Liver (tissue), 3 donors: ENCODE measurements around the gene NUP153.

Experiments
- CTCF ChIP-seq: fragments of 150-350 bp; IDR thresholded peaks from 2 replicates; pipeline ENCODE4 v1.5.1; 2017; ENCODE audit warnings: improper control_type of control experiment, low read depth, low read length; ENCODE audit not compliant: missing input control
- FOXA1 ChIP-seq: IDR thresholded peaks from 2 replicates; pipeline ENCODE4 v1.6.1; 2016; ENCODE audit warnings: antibody characterized with exemption
- GABPA ChIP-seq, 2 donors: IDR thresholded peaks in 1 of 2; conservative IDR thresholded peaks in 1 of 2; 2 replicates each; pipeline ENCODE4 v1.6.1; 2016; ENCODE audit warnings: antibody characterized with exemption in 2 of 2, mild to moderate bottlenecking in 1 of 2, moderate library complexity in 1 of 2
- HNF4G ChIP-seq: IDR thresholded peaks from 2 replicates; pipeline ENCODE4 v1.6.1; 2016; ENCODE audit warnings: antibody characterized with exemption
- MAX ChIP-seq: IDR thresholded peaks from 2 replicates; pipeline ENCODE4 v1.6.1; 2016; ENCODE audit warnings: antibody characterized with exemption
- RAD21 ChIP-seq, 2 donors: IDR thresholded peaks; 2 replicates each; pipeline ENCODE4 v1.6.1; 2016; ENCODE audit warnings: antibody characterized with exemption in 2 of 2, mild to moderate bottlenecking in 2 of 2
- TAF1 ChIP-seq: conservative IDR thresholded peaks from 2 replicates; pipeline ENCODE4 v1.6.1; 2016; ENCODE audit warnings: antibody characterized with exemption, mild to moderate bottlenecking
- YY1 ChIP-seq: IDR thresholded peaks from 2 replicates; pipeline ENCODE4 v1.6.1; 2016; ENCODE audit warnings: antibody characterized with exemption, mild to moderate bottlenecking
- TF ChIP-seq, protein P1 (sequence below): IDR thresholded peaks from 2 replicates; pipeline ENCODE4 v1.6.1; 2016; ENCODE audit warnings: antibody characterized with exemption, mild to moderate bottlenecking
- TF ChIP-seq, protein P2 (sequence below): IDR thresholded peaks from 2 replicates; pipeline ENCODE4 v1.6.1; 2016; ENCODE audit warnings: antibody characterized with exemption
- donor health status: healthy.
- donor health status: healthy.

DNA sequence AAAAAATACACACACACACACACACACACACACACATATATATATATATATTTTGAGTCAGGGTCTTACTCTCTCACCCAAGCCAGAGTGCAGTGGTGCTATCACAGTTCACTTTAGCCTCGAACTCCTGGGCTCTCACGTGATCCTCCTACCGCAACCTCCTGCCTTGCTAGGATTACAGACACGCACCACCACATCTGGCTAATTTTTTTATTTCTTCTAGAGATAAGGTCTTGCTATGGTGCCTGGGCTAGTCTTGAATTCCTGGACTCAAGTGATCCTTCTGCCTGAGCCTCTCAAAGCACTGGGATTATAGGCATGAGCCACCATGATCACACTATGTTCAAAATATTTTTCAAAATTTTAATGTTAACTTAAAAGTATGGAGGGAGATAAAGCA is 43.5 kb downstream of the NUP153 start:
- TF ChIP-seq, protein P1, sequence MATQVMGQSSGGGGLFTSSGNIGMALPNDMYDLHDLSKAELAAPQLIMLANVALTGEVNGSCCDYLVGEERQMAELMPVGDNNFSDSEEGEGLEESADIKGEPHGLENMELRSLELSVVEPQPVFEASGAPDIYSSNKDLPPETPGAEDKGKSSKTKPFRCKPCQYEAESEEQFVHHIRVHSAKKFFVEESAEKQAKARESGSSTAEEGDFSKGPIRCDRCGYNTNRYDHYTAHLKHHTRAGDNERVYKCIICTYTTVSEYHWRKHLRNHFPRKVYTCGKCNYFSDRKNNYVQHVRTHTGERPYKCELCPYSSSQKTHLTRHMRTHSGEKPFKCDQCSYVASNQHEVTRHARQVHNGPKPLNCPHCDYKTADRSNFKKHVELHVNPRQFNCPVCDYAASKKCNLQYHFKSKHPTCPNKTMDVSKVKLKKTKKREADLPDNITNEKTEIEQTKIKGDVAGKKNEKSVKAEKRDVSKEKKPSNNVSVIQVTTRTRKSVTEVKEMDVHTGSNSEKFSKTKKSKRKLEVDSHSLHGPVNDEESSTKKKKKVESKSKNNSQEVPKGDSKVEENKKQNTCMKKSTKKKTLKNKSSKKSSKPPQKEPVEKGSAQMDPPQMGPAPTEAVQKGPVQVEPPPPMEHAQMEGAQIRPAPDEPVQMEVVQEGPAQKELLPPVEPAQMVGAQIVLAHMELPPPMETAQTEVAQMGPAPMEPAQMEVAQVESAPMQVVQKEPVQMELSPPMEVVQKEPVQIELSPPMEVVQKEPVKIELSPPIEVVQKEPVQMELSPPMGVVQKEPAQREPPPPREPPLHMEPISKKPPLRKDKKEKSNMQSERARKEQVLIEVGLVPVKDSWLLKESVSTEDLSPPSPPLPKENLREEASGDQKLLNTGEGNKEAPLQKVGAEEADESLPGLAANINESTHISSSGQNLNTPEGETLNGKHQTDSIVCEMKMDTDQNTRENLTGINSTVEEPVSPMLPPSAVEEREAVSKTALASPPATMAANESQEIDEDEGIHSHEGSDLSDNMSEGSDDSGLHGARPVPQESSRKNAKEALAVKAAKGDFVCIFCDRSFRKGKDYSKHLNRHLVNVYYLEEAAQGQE: no peak
- no peak for TF ChIP-seq CTCF
- TF ChIP-seq YY1: no peak
- TF ChIP-seq TAF1: no peak
- no peak for TF ChIP-seq MAX
- no peak for TF ChIP-seq RAD21 (IDR thresholded peaks at IDR 0.05)
- no peak for TF ChIP-seq FOXA1
- TF ChIP-seq, protein P2, sequence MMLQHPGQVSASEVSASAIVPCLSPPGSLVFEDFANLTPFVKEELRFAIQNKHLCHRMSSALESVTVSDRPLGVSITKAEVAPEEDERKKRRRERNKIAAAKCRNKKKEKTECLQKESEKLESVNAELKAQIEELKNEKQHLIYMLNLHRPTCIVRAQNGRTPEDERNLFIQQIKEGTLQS: no peak
- no peak for TF ChIP-seq HNF4G
- no peak for TF ChIP-seq GABPA (IDR thresholded peaks at IDR 0.05 in 1 of 2, conservative IDR thresholded peaks at IDR 0.05 in 1 of 2)
